Middle frontal gyrus (tissue), 1 donor: Measurements from ENCODE around the gene THBS1.

Experiments
- DNase-seq: peaks from one replicate; pipeline ENCODE4 v3.0.0-alpha.2; 2015; ENCODE audit warnings: low spot score; ENCODE audit errors: extremely low spot score

The THBS1 gene

DNA sequence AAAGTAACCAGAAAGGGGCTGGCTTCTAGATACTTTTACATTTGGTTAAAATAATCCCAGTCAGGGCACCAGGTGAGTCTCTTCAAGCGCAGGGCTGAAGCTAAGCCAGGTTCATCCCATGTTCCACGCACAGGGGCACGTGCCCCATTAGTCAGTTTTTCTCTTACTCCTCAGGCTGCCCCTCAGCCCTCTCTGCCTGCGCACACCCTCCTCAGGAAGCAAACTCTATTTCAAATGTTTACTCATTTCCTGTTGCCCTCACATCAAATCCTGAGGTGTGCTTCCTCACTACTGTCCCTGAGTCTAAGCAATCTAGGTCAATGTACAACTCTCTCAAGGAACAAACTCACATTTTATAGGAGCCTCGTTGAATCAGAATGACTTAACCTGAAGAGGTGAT, 48.5 kb downstream of the THBS1 start:
- no peak for DNase-seq

DNA sequence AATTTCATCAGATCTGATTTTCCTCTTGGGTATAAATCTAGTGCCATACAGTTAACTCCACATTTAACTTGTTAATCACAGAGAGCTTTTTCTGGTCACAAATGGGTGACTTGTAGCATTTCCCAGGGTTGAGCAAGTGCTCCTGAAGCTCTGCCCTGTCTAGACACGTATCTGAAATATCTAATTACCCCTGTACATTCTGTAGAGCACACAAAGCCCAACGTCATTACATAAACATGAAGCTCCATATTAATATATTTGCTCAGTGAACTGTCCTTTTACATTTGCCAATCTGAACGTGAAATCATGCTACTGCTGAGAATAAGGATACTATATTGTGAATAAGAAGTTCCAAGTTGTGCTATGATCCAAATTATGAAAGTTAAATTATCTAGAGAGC, 49.0 kb downstream of the THBS1 start:
- DNase-seq = no peak

DNA sequence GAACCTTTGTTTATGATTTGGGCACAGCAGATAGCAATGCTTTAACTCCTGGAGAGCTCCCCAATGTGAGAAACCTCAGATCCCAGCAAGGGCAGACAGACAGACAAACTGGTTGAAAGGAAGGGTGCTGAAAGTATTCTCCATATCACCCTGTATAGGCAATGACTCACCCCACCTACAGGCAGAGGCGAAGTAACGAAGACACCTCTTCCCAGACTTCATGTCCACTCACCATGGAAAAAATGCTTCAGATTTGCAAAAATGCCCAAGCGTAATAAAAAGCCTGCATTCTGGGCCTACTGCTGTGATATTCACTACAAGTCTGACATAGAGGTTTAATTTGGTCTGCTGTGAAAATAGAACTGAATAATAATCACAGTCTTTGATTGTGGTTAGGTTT, 50.5 kb downstream of the THBS1 start:
- no peak for DNase-seq

DNA sequence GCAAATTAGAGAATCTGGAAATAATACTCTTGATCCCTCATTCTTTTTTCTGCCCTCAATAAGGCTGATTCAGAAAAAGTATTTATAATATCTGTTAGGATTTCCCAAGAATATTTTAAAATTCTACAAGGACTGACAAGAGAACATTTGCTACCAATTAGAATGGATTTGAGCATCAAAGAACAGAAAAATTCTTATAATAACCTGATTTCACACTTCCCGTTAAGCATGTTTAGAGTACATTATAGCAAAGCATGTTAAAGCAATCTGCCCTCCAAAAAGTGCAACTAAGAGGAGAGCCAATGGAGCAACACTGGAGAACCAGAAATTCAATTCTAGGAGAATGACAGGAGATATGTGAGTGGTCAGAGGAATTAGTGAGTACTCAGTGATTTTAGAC, 57.2 kb downstream of the THBS1 start:
- DNase-seq = no peak

- DNase-seq = no peak
These were observed 58.2 kb downstream of the THBS1 start for GRCh38 chr15:39639037-39639436.

GRCh38 chr15:39640665-39641064, 59.8 kb downstream of the THBS1 start:
- no peak for DNase-seq

DNA sequence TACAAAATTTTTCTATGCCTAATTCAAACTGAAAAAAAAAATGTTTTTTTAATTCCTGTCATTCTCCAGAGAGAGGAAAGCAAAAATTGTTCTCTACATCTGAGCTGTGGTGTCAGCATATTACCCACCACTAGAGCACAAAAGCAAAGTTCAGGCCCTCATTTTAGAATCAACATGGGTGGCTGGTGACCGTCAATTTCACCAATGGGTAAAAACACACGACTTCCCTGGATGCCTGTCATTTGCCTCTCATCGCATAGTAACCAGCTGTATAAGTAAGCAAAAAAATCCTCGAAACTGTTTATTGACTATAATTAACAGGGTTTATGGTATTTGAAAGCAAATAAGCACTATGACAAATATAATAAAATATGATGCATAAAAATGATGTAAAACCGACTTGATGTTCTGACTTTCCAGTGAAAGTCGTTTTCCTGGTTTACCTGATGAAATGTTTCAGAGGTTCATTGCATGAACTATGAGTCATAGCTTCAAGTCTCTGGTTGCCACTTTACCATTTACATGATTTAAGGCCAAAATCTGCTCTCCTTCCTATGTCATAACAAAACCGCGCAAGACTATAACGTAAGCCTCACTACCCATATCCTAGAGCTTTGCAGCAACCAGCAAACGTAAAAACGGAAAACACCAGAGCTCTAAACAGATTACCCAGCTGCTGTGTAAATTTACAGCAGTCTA, 60.5 kb downstream of the THBS1 start:
- DNase-seq = no peak

DNA sequence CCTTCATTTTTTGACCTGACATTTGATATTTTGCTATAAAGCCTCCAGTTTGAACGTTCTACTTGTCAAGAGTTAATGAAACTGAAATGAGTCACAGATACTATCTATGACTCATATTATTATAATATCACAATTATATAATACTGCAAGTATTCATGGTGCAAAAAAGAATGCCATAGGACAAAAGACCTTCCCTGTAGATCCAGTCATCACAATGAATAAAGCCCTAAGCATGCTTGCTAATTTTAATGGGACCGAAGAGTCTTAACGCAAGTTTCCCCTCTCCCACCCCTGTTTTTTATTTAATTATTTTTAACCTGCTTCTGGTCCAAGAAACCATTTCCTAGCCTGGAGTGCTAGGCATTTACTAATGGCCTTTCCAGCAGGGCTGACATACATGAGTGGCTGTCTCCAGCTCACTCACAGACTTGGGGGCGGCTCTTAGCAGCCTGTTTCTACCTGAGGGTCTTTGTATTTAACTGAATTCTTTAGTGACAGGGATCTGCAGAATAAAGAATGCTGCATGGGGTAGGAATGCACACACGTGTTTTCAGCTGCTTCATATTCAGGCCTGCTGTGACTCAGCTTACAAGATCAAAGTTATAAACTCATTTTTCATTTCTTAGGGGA, 61.2 kb downstream of the THBS1 start:
- no peak for DNase-seq

- DNase-seq = no peak
These were observed 62.8 kb downstream of the THBS1 start for GRCh38 chr15:39643727-39644126.

- no peak for DNase-seq
These were observed 63.3 kb downstream of the THBS1 start for GRCh38 chr15:39644136-39644535.

GRCh38 chr15:39645138-39645975, 64.5 kb downstream of the THBS1 start:
- DNase-seq = no peak

DNA sequence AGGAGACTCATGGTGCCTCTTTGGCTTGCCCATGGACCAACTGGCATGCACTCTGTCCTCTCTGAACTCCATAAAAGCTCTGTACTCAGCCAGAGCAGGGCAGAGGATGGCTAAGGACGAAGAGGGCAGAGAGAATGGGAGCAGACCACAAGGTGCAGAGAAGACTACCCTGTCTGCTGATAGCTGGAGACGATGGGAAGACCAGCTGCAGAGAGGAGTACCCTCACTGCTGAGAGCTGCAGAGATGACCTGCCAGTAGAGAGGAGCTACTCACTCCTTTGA, 65.0 kb downstream of the THBS1 start:
- DNase-seq = no peak

- no peak for DNase-seq
These were observed 65.5 kb downstream of the THBS1 start for GRCh38 chr15:39646425-39646824.
